ENCODE measurements around the gene MYL3. TPM values are rescaled to one million over a fixed set of nuclear protein-coding genes. Genes with fewer than 3 reads are reported as not detected.

The MYL3 gene
- total RNA-seq, 2 donors from 2014 or later = not detected

- Mint-ChIP-seq H3K9me3 (no peaks in the 10 kb centered on the region), H3K4me3 (peak overlapping the region; percentile 48), H3K27ac (no peak overlapping the region), H3K27me3 (peaks cover 30% of the 10 kb centered on the region), H3K36me3 (ENCODE audit: low read depth) (peaks cover 6% of the 10 kb centered on the region), H3K4me1 (peaks cover 5% of the 10 kb centered on the region)
- no peak for ATAC-seq (replicated peaks)
Observed at GRCh38 chr3:46881596-46882376, 18.5 kb upstream of the MYL3 start.

GRCh38 chr3:46880884-46881595, 17.8 kb upstream of the MYL3 start:
- ATAC-seq (replicated peaks) = no peak
- no peak overlapping the region for H3K27ac Mint-ChIP-seq
- peaks cover 6% of the 10 kb centered on the region for H3K36me3 Mint-ChIP-seq (ENCODE audit: low read depth)
- no peaks in the 10 kb centered on the region for H3K9me3 Mint-ChIP-seq
- H3K4me1 Mint-ChIP-seq = peaks cover 5% of the 10 kb centered on the region
- peaks cover 30% of the 10 kb centered on the region for H3K27me3 Mint-ChIP-seq
- H3K4me3 Mint-ChIP-seq = peak overlapping the region; percentile 38

GRCh38 chr3:46878781-46879436, 15.7 kb upstream of the MYL3 start:
- ATAC-seq (replicated peaks) = no peak
- peaks cover 5% of the 10 kb centered on the region for H3K4me1 Mint-ChIP-seq

GRCh38 chr3:46877406-46878125, 14.3 kb upstream of the MYL3 start, which contains the start of gene PTH1R:
TSS of gene PTH1R (plus strand) at chr3:46877721. CDS start at chr3:46883560, 5,839 bp downstream.
- H3K4me3 Mint-ChIP-seq = no peak within 1 kb of the TSS
- peaks cover 5% of the 10 kb centered on the region for H3K4me1 Mint-ChIP-seq
- no peak for ATAC-seq (replicated peaks)
- peaks cover 6% of the 10 kb centered on the region for H3K36me3 Mint-ChIP-seq (ENCODE audit: low read depth)
- no peak within 1 kb of the TSS for H3K27ac Mint-ChIP-seq
- H3K27me3 Mint-ChIP-seq = peaks cover 15% of the 10 kb centered on the region
- H3K9me3 Mint-ChIP-seq = no peaks in the 10 kb centered on the region

More at GRCh38 chr3:46878781-46879436, 15.7 kb upstream of the MYL3 start:
- Mint-ChIP-seq H3K4me3 (no peak overlapping the region), H3K27me3 (peaks cover 20% of the 10 kb centered on the region), H3K27ac (no peak overlapping the region), H3K36me3 (ENCODE audit: low read depth) (peaks cover 6% of the 10 kb centered on the region), H3K9me3 (no peaks in the 10 kb centered on the region)

- no peak overlapping the region for H3K27ac Mint-ChIP-seq
- no peak for ATAC-seq (replicated peaks)
- no peaks in the 10 kb centered on the region for H3K9me3 Mint-ChIP-seq
- H3K27me3 Mint-ChIP-seq = peaks cover 15% of the 10 kb centered on the region
- no peak overlapping the region for H3K4me3 Mint-ChIP-seq
- peaks cover 6% of the 10 kb centered on the region for H3K36me3 Mint-ChIP-seq (ENCODE audit: low read depth)
- peaks cover 5% of the 10 kb centered on the region for H3K4me1 Mint-ChIP-seq
Observed at GRCh38 chr3:46876313-46877300, 13.4 kb upstream of the MYL3 start.

GRCh38 chr3:46875560-46875959, 12.3 kb upstream of the MYL3 start:
- Mint-ChIP-seq H3K4me3 (no peak overlapping the region), H3K9me3 (no peaks in the 10 kb centered on the region), H3K4me1 (peaks cover 3% of the 10 kb centered on the region), H3K27me3 (peaks cover 15% of the 10 kb centered on the region), H3K27ac (no peak overlapping the region), H3K36me3 (ENCODE audit: low read depth) (peaks cover 4% of the 10 kb centered on the region)
- ATAC-seq (replicated peaks) = no peak

- no peak for ATAC-seq (replicated peaks)
- Mint-ChIP-seq H3K36me3 (ENCODE audit: low read depth) (no peaks in the 10 kb centered on the region), H3K4me1 (no peaks in the 10 kb centered on the region), H3K27me3 (peaks cover 13% of the 10 kb centered on the region), H3K4me3 (no peak overlapping the region), H3K27ac (no peak overlapping the region), H3K9me3 (no peaks in the 10 kb centered on the region)
Observed at GRCh38 chr3:46874430-46874829, 11.2 kb upstream of the MYL3 start.

- ATAC-seq (replicated peaks) = peak; percentile 15
- no peak overlapping the region for H3K27ac Mint-ChIP-seq
- no peaks in the 10 kb centered on the region for H3K9me3 Mint-ChIP-seq
- no peaks in the 10 kb centered on the region for H3K36me3 Mint-ChIP-seq (ENCODE audit: low read depth)
- H3K4me1 Mint-ChIP-seq = no peaks in the 10 kb centered on the region
- H3K27me3 Mint-ChIP-seq = peaks cover 12% of the 10 kb centered on the region
- no peak overlapping the region for H3K4me3 Mint-ChIP-seq
Observed at GRCh38 chr3:46873521-46873920, 10.3 kb upstream of the MYL3 start.

GRCh38 chr3:46871222-46871621, 8.0 kb upstream of the MYL3 start:
- H3K27ac Mint-ChIP-seq = no peak overlapping the region
- H3K27me3 Mint-ChIP-seq = peaks cover 15% of the 10 kb centered on the region
- no peak for ATAC-seq (replicated peaks)
- H3K9me3 Mint-ChIP-seq = no peaks in the 10 kb centered on the region
- peaks cover 4% of the 10 kb centered on the region for H3K4me1 Mint-ChIP-seq
- H3K4me3 Mint-ChIP-seq = no peak overlapping the region
- H3K36me3 Mint-ChIP-seq (ENCODE audit: low read depth) = no peaks in the 10 kb centered on the region

- Mint-ChIP-seq H3K4me3 (no peak overlapping the region), H3K27ac (no peak overlapping the region), H3K4me1 (peaks cover 4% of the 10 kb centered on the region), H3K36me3 (ENCODE audit: low read depth) (no peaks in the 10 kb centered on the region), H3K27me3 (peaks cover 15% of the 10 kb centered on the region), H3K9me3 (no peaks in the 10 kb centered on the region)
- ATAC-seq (replicated peaks) = no peak
Observed at GRCh38 chr3:46870651-46871050, 7.4 kb upstream of the MYL3 start.

GRCh38 chr3:46869440-46869839, 6.2 kb upstream of the MYL3 start:
- H3K27me3 Mint-ChIP-seq = peaks cover 15% of the 10 kb centered on the region
- no peaks in the 10 kb centered on the region for H3K36me3 Mint-ChIP-seq (ENCODE audit: low read depth)
- no peak overlapping the region for H3K27ac Mint-ChIP-seq
- no peak for ATAC-seq (replicated peaks)
- no peaks in the 10 kb centered on the region for H3K9me3 Mint-ChIP-seq
- no peak overlapping the region for H3K4me3 Mint-ChIP-seq
- H3K4me1 Mint-ChIP-seq = peaks cover 4% of the 10 kb centered on the region

- Mint-ChIP-seq H3K4me1 (peaks cover 4% of the 10 kb centered on the region), H3K9me3 (no peaks in the 10 kb centered on the region), H3K4me3 (no peak overlapping the region), H3K27me3 (peaks cover 15% of the 10 kb centered on the region), H3K36me3 (ENCODE audit: low read depth) (no peaks in the 10 kb centered on the region), H3K27ac (no peak overlapping the region)
- ATAC-seq (replicated peaks) = no peak
Observed at GRCh38 chr3:46868948-46869347, 5.7 kb upstream of the MYL3 start.

- H3K4me3 Mint-ChIP-seq = no peak overlapping the region
- peaks cover 15% of the 10 kb centered on the region for H3K27me3 Mint-ChIP-seq
- no peaks in the 10 kb centered on the region for H3K36me3 Mint-ChIP-seq (ENCODE audit: low read depth)
- ATAC-seq (replicated peaks) = no peak
- no peak overlapping the region for H3K27ac Mint-ChIP-seq
- H3K4me1 Mint-ChIP-seq = peaks cover 4% of the 10 kb centered on the region
- no peaks in the 10 kb centered on the region for H3K9me3 Mint-ChIP-seq
Observed at GRCh38 chr3:46868287-46868686, 5.0 kb upstream of the MYL3 start.

Data from activated T-helper 17 cell treated with anti-CD3 and anti-CD28 coated beads, Interleukin-2, amount 50 U/mL, for 72 hours (primary cell).